BJ (cell line): Measurements from ENCODE around the gene BUD31. TPM values are rescaled to one million over a fixed set of nuclear protein-coding genes. Genes with fewer than 3 reads are reported as not detected.

Experiments used
- CTCF ChIA-PET: fragments of 350-600 bp; formaldehyde crosslinking; extraction: SDS; loops from one replicate; lab custom pipeline; 2021; ENCODE audit warnings: antibody characterized with exemption, inconsistent platforms; lab: Yijun Ruan, JAX
- POLR2A ChIA-PET: fragments of 300-600 bp; sonication (Branson Sonifier 250); formaldehyde crosslinking; extraction: SDS; loops from one replicate; lab custom pipeline; 2021; ENCODE audit warnings: antibody characterized with exemption; lab: Charles Lee
- DNase-seq: peaks from one replicate; pipeline ENCODE4 v3.0.0-alpha.2; 2011; ENCODE audit warnings: low read depth
- H3K27me3 ChIP-seq: 2 replicates; pipeline ENCODE4 v1.6.0; 2011; ENCODE audit warnings: low read length; ENCODE audit not compliant: control insufficient read depth, insufficient read depth
- H3K36me3 ChIP-seq: 2 replicates; pipeline ENCODE4 v1.5.1; 2011; ENCODE audit warnings: low read length; ENCODE audit not compliant: control insufficient read depth, insufficient read depth
- H3K4me3 ChIP-seq: 2 replicates; pipeline ENCODE4 v1.5.1; 2011; ENCODE audit warnings: low read depth, mild to moderate bottlenecking, control low read depth, low read length
- CTCF ChIP-seq: IDR thresholded peaks from 2 replicates; pipeline ENCODE4 v1.5.1; 2011; ENCODE audit warnings: low read depth, mild to moderate bottlenecking, control low read depth, inconsistent platforms, low read length, moderate library complexity; ENCODE audit not compliant: insufficient read depth
- polyA plus RNA-seq: library from polyadenylated mRNA; depleted of rRNA; stranded (reverse); fragments of >200 nt; gene quantifications from 2 replicates; pipeline ENCODE4 v1.2.3, GENCODE V29; 2011

The BUD31 gene
- polyA plus RNA-seq, 1 experiment: 85.2 TPM

GRCh38 chr7:99449326-99449725 is 40.6 kb downstream of the BUD31 start:
- Histone ChIP-seq H3K27me3 (no peaks in the 10 kb centered on the region), H3K36me3 (peaks cover 50% of the 10 kb centered on the region), H3K4me3 (no peak overlapping the region)
- POLR2A ChIA-PET: no interaction called here
- no peak for TF ChIP-seq CTCF
- CTCF ChIA-PET: interaction anchor here (1.1 kb wide), 1 partner anchor 34 kb away, joined by 3 read pairs; no protein-coding TSS in a partner anchor
- no peak for DNase-seq

GRCh38 chr7:99451936-99452335 is 43.2 kb downstream of the BUD31 start:
- TF ChIP-seq CTCF: no peak
- Histone ChIP-seq H3K4me3 (no peak overlapping the region), H3K36me3 (peaks cover 44% of the 10 kb centered on the region), H3K27me3 (no peaks in the 10 kb centered on the region)
- CTCF ChIA-PET: no interaction called here
- no peak for DNase-seq
- POLR2A ChIA-PET: no interaction called here

GRCh38 chr7:99452541-99452940 is 43.8 kb downstream of the BUD31 start:
- Histone ChIP-seq H3K36me3 (peaks cover 46% of the 10 kb centered on the region), H3K27me3 (no peaks in the 10 kb centered on the region), H3K4me3 (no peak overlapping the region)
- DNase-seq: no peak
- no peak for TF ChIP-seq CTCF
- POLR2A ChIA-PET: no interaction called here
- CTCF ChIA-PET: no interaction called here

GRCh38 chr7:99453105-99453504 is 44.3 kb downstream of the BUD31 start:
- no peak for DNase-seq
- no peaks in the 10 kb centered on the region for H3K27me3 ChIP-seq
- ChIA-PET CTCF (no interaction called here), POLR2A (no interaction called here)
- no peak overlapping the region for H3K4me3 ChIP-seq
- peaks cover 48% of the 10 kb centered on the region for H3K36me3 ChIP-seq
- TF ChIP-seq CTCF: no peak

- H3K4me3 ChIP-seq: no peak overlapping the region
- CTCF ChIA-PET: no interaction called here
- H3K27me3 ChIP-seq: no peaks in the 10 kb centered on the region
- POLR2A ChIA-PET: no interaction called here
- peaks cover 42% of the 10 kb centered on the region for H3K36me3 ChIP-seq
- no peak for DNase-seq
- TF ChIP-seq CTCF: no peak
Measured at GRCh38 chr7:99455874-99456273, 47.1 kb downstream of the BUD31 start.
